AG09319 (cell line): ENCODE results near the gene SCFD2.
"Not testable (repeated sequence)": the region's sequence is repeated elsewhere in the genome, so short reads cannot be mapped to it uniquely, and the experiment has no call there.

Experiments
- DNase-seq: peaks from one replicate; pipeline ENCODE4 v3.0.0-alpha.2; 2010; ENCODE audit warnings: low read depth; ENCODE audit errors: extremely low read depth
- CTCF ChIP-seq: IDR thresholded peaks from 2 replicates; pipeline ENCODE4 v1.5.1; 2011; ENCODE audit warnings: low read depth, mild to moderate bottlenecking, inconsistent platforms, low read length, moderate library complexity

Gene SCFD2

DNA sequence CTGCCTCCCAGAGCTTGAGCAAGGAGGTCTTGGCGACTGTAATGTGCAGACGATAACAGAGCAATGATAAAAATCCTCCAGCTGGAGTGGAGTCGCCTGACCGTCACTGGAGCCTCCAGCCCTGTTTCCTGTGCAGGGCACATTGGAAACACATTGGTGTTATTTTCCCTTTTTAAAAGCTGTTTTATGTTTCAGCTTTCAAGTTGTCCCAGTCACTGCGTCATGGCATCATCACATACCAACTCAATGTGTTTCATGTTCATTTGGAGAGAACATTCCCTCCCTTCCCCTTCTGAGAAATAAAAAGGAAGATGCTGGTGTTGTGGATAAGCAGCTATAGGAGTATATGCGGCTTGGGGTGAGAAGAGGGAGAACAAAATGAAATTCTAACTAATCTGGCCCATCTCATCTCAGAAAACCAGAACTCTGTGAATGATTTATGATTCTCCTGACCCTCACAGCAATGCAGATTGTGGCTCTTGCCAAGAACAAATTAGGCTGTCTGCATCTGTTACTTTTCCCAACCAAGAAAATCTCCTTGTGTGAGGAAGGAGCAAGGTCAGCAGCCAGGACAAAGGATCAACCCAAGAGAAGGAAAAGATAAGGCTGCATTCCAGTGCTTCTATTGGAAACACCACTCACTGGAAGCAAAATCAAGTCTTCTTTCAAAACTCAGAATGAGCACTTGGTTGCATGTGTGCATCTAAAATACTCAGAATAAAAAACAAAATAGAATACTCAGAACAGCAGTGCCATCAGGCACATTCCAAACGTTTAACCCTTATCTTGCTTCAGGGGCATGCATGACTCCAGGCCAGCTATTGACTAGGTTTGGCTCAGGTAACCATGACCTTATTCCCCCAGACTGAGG is 369.4 kb downstream of the SCFD2 start:
- DNase-seq: no peak
- no peak for TF ChIP-seq CTCF

DNA sequence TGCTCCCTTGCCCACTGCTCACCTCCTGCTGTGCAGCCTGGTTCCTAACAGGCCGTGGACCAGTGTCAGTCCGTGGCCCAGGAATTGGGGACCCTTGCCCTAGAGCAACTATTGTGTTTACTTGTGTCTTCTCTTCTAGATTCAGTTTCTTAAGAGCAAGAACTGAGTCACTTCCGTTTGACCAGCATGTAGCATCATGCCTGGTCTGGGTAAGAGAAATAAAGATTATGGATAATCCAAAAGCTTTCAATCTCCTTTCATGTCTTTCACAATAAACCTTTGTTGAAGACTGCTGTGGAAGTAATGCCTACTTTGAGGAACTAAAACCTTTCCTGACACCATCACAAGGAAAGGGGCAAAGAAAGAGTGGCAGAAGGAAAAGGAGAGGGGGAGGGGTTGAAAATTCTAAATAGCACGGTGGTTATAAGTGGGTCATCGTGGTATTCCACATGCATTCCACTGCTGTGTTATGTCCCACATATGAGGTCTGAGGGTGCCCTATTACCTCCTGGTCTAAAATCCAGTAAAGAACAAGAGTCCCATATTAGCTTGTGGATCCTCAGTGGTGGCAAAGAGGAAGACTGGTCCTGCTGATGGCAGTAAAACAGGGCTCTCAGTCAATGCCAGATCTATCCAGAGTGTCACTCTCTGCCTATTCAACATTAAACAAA is 370.4 kb downstream of the SCFD2 start:
- DNase-seq: no peak

DNA sequence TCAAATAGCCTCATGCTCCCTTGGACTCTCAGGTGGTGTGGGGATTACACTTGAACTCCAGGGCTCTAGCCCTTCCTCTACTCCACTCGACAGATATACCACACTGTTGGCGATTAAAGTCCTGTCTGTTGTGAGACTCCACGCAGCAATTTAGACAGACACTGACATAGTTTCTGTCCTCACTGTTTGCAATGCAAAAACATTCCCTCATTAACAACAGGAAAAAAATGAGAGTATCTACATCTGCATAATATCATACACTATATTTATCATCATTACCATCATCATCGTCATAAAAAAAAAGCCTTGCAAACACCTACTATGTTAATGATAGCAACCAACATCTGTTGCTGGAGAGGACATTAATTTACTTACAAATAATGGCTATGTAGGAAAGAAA is 371.3 kb downstream of the SCFD2 start:
- TF ChIP-seq CTCF: no peak
- DNase-seq: no peak

More for the DNA sequence above, 370.4 kb downstream of the SCFD2 start:
- no peak for TF ChIP-seq CTCF

- no peak for DNase-seq
- no peak for TF ChIP-seq CTCF
Measured at GRCh38 chr4:52993771-52994170, 372.1 kb downstream of the SCFD2 start.

DNA sequence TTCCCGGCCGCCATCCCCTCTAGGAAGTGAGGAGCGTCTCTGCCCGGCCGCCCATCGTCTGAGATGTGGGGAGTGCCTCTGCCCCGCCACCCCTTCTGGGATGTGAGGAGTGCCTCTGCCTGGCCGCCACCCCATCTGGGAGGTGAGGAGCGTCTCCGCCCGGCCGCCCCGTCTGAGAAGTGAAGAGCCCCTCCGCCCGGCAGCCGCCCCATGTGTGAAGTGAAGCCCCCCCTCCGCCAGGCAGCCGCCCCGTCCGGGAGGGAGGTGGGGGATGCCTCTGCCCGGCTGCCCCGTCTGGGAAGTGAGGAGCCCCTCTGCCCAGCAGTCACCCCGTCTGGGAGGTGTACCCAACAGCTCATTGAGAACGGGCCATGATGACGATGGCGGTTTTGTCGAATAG is 373.3 kb downstream of the SCFD2 start:
- DNase-seq: not testable (repeated sequence)

GRCh38 chr4:52991472-52991871 is 374.4 kb downstream of the SCFD2 start:
- no peak for TF ChIP-seq CTCF
- DNase-seq: no peak

- no peak for DNase-seq
- TF ChIP-seq CTCF: no peak
Measured at GRCh38 chr4:52990706-52991105, 375.2 kb downstream of the SCFD2 start.
